Lung (tissue), 12 donors: ENCODE results near the gene U2SURP. TPM values are rescaled to one million over a fixed set of nuclear protein-coding genes. Genes with fewer than 3 reads are reported as not detected.

Experiments used
- ATAC-seq: fragments of 200-7000 bp; cut with Tn5 transposase; one replicate; pipeline ENCODE4 v1.9.1; 2020; ENCODE audit warnings: moderate number of reproducible peaks; ENCODE audit not compliant: insufficient read depth, low FRiP score
- DNase-seq, 3 donors: peaks; one replicate each; pipeline ENCODE4 v3.0.0-alpha.2; 2013 to 2017
- H3K27ac ChIP-seq, 2 donors: one replicate each; pipeline ENCODE4 v1.5.1; 2013; ENCODE audit warnings: mild to moderate bottlenecking in 2 of 2, moderate library complexity in 2 of 2, control low read depth in 1 of 2, inconsistent platforms in 1 of 2, low read depth in 1 of 2, low read length in 1 of 2
- H3K27me3 ChIP-seq, 3 donors: one replicate each; pipeline ENCODE4 v1.5.1; 2013; ENCODE audit warnings: low read length in 2 of 3; ENCODE audit not compliant: control insufficient read depth in 3 of 3, insufficient read depth in 3 of 3
- H3K36me3 ChIP-seq, 4 donors: one replicate each; pipeline ENCODE4 v1.5.1; 2013; ENCODE audit warnings: low read length in 4 of 4, mild to moderate bottlenecking in 1 of 4, moderate library complexity in 1 of 4; ENCODE audit not compliant: control insufficient read depth in 4 of 4, insufficient read depth in 4 of 4
- H3K4me1 ChIP-seq, 5 donors: one replicate each; pipeline ENCODE4 v1.5.1; 2013; ENCODE audit warnings: low read length in 5 of 5, mild to moderate bottlenecking in 2 of 5, moderate library complexity in 1 of 5; ENCODE audit not compliant: control insufficient read depth in 5 of 5, insufficient read depth in 5 of 5
- H3K4me3 ChIP-seq: one replicate; pipeline ENCODE4 v1.5.1; 2013; ENCODE audit warnings: mild to moderate bottlenecking, control low read depth, moderate library complexity
- H3K9ac ChIP-seq, 2 donors: one replicate each; pipeline ENCODE4 v1.5.1; 2013; ENCODE audit warnings: low read length in 2 of 2, control low read depth in 1 of 2; ENCODE audit not compliant: insufficient read depth in 1 of 2
- H3K9me3 ChIP-seq, 4 donors: one replicate each; pipeline ENCODE4 v1.5.1; 2013; ENCODE audit warnings: low read length in 3 of 4, mild to moderate bottlenecking in 1 of 4, moderate library complexity in 1 of 4; ENCODE audit not compliant: control insufficient read depth in 4 of 4, insufficient read depth in 3 of 4
- CTCF ChIP-seq: IDR thresholded peaks from 2 replicates; pipeline ENCODE4 v1.5.1; 2012; ENCODE audit warnings: mild to moderate bottlenecking; ENCODE audit errors: control extremely low read depth, extremely low read depth
- WGBS, 2 donors: extraction: QIAGEN DNeasy Blood & Tissue Kit; methylation state at CpG; one replicate each; pipeline ENCODE4 v1.1.7; 2013; 5-methylcytosine and 5-hydroxymethylcytosine counted together
- polyA plus RNA-seq, 2 donors: library from polyadenylated mRNA; stranded (reverse); fragments of 200-250 nt; gene quantifications; one replicate each; pipeline ENCODE4 v1.2.1, GENCODE V29; 2013
- total RNA-seq, 2 donors: library from RNA; depleted of rRNA in 1 of 2; stranded (reverse); fragments of >200 nt in 1 of 2; gene quantifications; one replicate each; pipeline ENCODE4 v1.2.1, GENCODE V29; 2014 to 2021
- donor health status: control.
- donor health status: control.
- donor health status: Bipolar disorder and iron deficiency.
- donor health status: healthy.
- donor health status: DM: yes; HTN: yes; CAD: no.

Gene U2SURP
- total and polyA plus RNA-seq, 4 donors: 25.7 to 167 (median 46.2) TPM

- WGBS, 2 donors: 82 to 84% methylated on average over 4 of the region's 4 CpGs
- no peak for ATAC-seq
- no peak overlapping the region for H3K4me3 ChIP-seq
- H3K4me1 ChIP-seq: peaks cover 0 to 6% (median 5%) of the 10 kb centered on the region in 5 donors
- H3K27ac ChIP-seq: no peak overlapping the region
- no peaks in the 10 kb centered on the region for H3K27me3 ChIP-seq
- H3K9me3 ChIP-seq: no peaks in the 10 kb centered on the region
- no peak for TF ChIP-seq CTCF
- no peak overlapping the region for H3K9ac ChIP-seq
- no peaks in the 10 kb centered on the region for H3K36me3 ChIP-seq
- DNase-seq: peak in 1 of 3 donors; percentile 11
Measured at GRCh38 chr3:143066033-143066432, 64.7 kb downstream of the U2SURP start.

- no peak for TF ChIP-seq CTCF
- H3K4me1 ChIP-seq: peaks cover 0 to 6% (median 5%) of the 10 kb centered on the region in 5 donors
- H3K36me3 ChIP-seq: no peaks in the 10 kb centered on the region
- WGBS, 2 donors: 86 to 94% methylated on average over 3 of the region's 3 CpGs
- no peak overlapping the region for H3K4me3 ChIP-seq
- no peaks in the 10 kb centered on the region for H3K27me3 ChIP-seq
- no peak overlapping the region for H3K9ac ChIP-seq
- DNase-seq: peak in 2 of 3 donors; percentile 11 to 16
- no peak overlapping the region for H3K27ac ChIP-seq
- ATAC-seq: no peak
- no peaks in the 10 kb centered on the region for H3K9me3 ChIP-seq
Measured at GRCh38 chr3:143067201-143067600, 65.8 kb downstream of the U2SURP start.

- no peaks in the 10 kb centered on the region for H3K9me3 ChIP-seq
- ATAC-seq (no peak), DNase-seq (no peak)
- H3K27me3 ChIP-seq: no peaks in the 10 kb centered on the region
- peaks cover 0 to 5% (median 1%) of the 10 kb centered on the region in 5 donors for H3K4me1 ChIP-seq
- H3K27ac ChIP-seq: no peak overlapping the region
- H3K4me3 ChIP-seq: no peak overlapping the region
- WGBS, 2 donors: 86 to 89% methylated on average over 5 of the region's 5 CpGs
- no peaks in the 10 kb centered on the region for H3K36me3 ChIP-seq
- no peak overlapping the region for H3K9ac ChIP-seq
- no peak for TF ChIP-seq CTCF
Measured at GRCh38 chr3:143068059-143068458, 66.7 kb downstream of the U2SURP start.

GRCh38 chr3:143070977-143071551 is 69.7 kb downstream of the U2SURP start:
- no peak for TF ChIP-seq CTCF
- ATAC-seq (no peak), DNase-seq (peak in 1 of 3 donors; percentile 24)
- no peaks in the 10 kb centered on the region for H3K36me3 ChIP-seq
- H3K9me3 ChIP-seq: no peaks in the 10 kb centered on the region
- no peak overlapping the region for H3K4me3 ChIP-seq
- H3K4me1 ChIP-seq: peaks cover 0 to 1% (median 0%) of the 10 kb centered on the region in 5 donors
- H3K27ac ChIP-seq: no peak overlapping the region
- no peak overlapping the region for H3K9ac ChIP-seq
- 84 to 94% methylated on average over 3 of the region's 3 CpGs for WGBS, 2 donors
- no peaks in the 10 kb centered on the region for H3K27me3 ChIP-seq
